Pons (tissue), 1 donor: ENCODE data around the gene SPATA24.
A peak's percentile ranks its signal among the peaks of the same experiment; 100 is the strongest.
"Not testable (repeated sequence)": the region's sequence is repeated elsewhere in the genome, so short reads cannot be mapped to it uniquely, and the experiment has no call there.

Experiments used
- DNase-seq: peaks from one replicate; pipeline ENCODE4 v3.0.0-alpha.2; 2016; ENCODE audit warnings: low spot score

SPATA24 gene

GRCh38 chr5:139403787-139404483 is at the start of gene SPATA24:
TSS of gene SPATA24 (minus strand) at chr5:139404089. CDS start at chr5:139404060, 29 bp downstream.
- peak; percentile 96 for DNase-seq

GRCh38 chr5:139451878-139452660 is 48.2 kb upstream of the SPATA24 start:
- DNase-seq, result no peak

- no peak for DNase-seq
These were observed 47.3 kb upstream of the SPATA24 start for GRCh38 chr5:139451176-139451575.

GRCh38 chr5:139446956-139447779 is 43.3 kb upstream of the SPATA24 start:
- no peak for DNase-seq

GRCh38 chr5:139445325-139446170 is 41.7 kb upstream of the SPATA24 start:
- no peak for DNase-seq

GRCh38 chr5:139443831-139444453 is 40.1 kb upstream of the SPATA24 start:
- DNase-seq, result no peak

- DNase-seq, result not testable (repeated sequence)
These were observed 36.5 kb upstream of the SPATA24 start for GRCh38 chr5:139440416-139440815.

- peak; percentile 94 for DNase-seq
These were observed 35.4 kb upstream of the SPATA24 start, which contains the start of gene DNAJC18 for GRCh38 chr5:139439013-139439903. TSS of gene DNAJC18 (minus strand) at chr5:139439525. CDS start at chr5:139439445, 80 bp downstream.

- DNase-seq, result no peak
These were observed 34.8 kb upstream of the SPATA24 start for GRCh38 chr5:139438707-139439012.

GRCh38 chr5:139435676-139436075 is 31.8 kb upstream of the SPATA24 start:
- no peak for DNase-seq

GRCh38 chr5:139431706-139432105 is 27.8 kb upstream of the SPATA24 start:
- no peak for DNase-seq

- DNase-seq, result no peak
These were observed 26.1 kb upstream of the SPATA24 start for GRCh38 chr5:139430015-139430414.

- DNase-seq, result no peak
These were observed 22.5 kb upstream of the SPATA24 start for GRCh38 chr5:139426203-139426885.

GRCh38 chr5:139425497-139425896 is 21.6 kb upstream of the SPATA24 start:
- DNase-seq, result no peak

GRCh38 chr5:139422307-139422893 is 18.5 kb upstream of the SPATA24 start:
- DNase-seq, result peak; percentile 85

- no peak for DNase-seq
These were observed 15.6 kb upstream of the SPATA24 start for GRCh38 chr5:139419226-139420192.

- DNase-seq, result no peak
These were observed 14.9 kb upstream of the SPATA24 start for GRCh38 chr5:139418793-139419192.

- DNase-seq, result peak; percentile 51
These were observed 13.3 kb upstream of the SPATA24 start for GRCh38 chr5:139417214-139417613.
